Panc1 (cell line): ENCODE results near the gene DDIAS. TPM values are rescaled to one million over a fixed set of nuclear protein-coding genes. Genes with fewer than 3 reads are reported as not detected.
"Not testable (repeated sequence)": the region's sequence is repeated elsewhere in the genome, so short reads cannot be mapped to it uniquely, and the experiment has no call there.

ENCODE experiments used
- ATAC-seq: fragments of 200-7000 bp; cut with Tn5 transposase; 2 replicates; pipeline ENCODE4 v1.9.1; 2020; ENCODE audit warnings: mild to moderate bottlenecking, moderate library complexity
- BruUV-seq: library from RNA; stranded (reverse); fragments of 400-500 nt; replicated peaks from 2 replicates; lab custom pipeline; 2021; lab: Mats Ljungman, UMichigan
- CTCF ChIA-PET: fragments of 300-600 bp; sonication (Branson Sonifier 250); formaldehyde crosslinking; loops from one replicate; lab custom pipeline; 2022; ENCODE audit warnings: antibody characterized with exemption; lab: Charles Lee
- POLR2A ChIA-PET: fragments of 300-600 bp; sonication (Branson Sonifier 250); formaldehyde crosslinking; loops from one replicate; lab custom pipeline; 2022; ENCODE audit warnings: antibody characterized with exemption; lab: Charles Lee
- DNase-seq: peaks from one replicate; pipeline ENCODE4 v3.0.0-alpha.2; 2010; ENCODE audit warnings: low read depth, low spot score
- H3K27ac ChIP-seq: 2 replicates; pipeline ENCODE4 v1.5.1; 2011; ENCODE audit warnings: mild to moderate bottlenecking, low read length, inconsistent platforms
- H3K27me3 ChIP-seq: fragments of 200-500 bp; sonication (Bioruptor generic); 2 replicates; pipeline ENCODE4 v1.6.0; 2014; ENCODE audit warnings: low read length, inconsistent platforms; ENCODE audit not compliant: control insufficient read depth, insufficient read depth
- H3K36me3 ChIP-seq: fragments of 200-500 bp; sonication (Bioruptor generic); 2 replicates; pipeline ENCODE4 v1.5.1; 2014; ENCODE audit warnings: inconsistent platforms, mild to moderate bottlenecking, low read length, moderate library complexity; ENCODE audit not compliant: control insufficient read depth, insufficient read depth
- H3K4me1 ChIP-seq: 2 replicates; pipeline ENCODE4 v1.5.1; 2011; ENCODE audit warnings: inconsistent platforms, mild to moderate bottlenecking, low read length, moderate library complexity; ENCODE audit not compliant: control insufficient read depth, insufficient read depth
- H3K4me3 ChIP-seq, 2 experiments: 2 replicates each; pipeline ENCODE4 v1.5.1; 2011 to 2012; ENCODE audit warnings: low read depth in 2 of 2, low read length in 2 of 2, mild to moderate bottlenecking in 2 of 2, inconsistent platforms in 1 of 2, moderate library complexity in 1 of 2
- H3K9me3 ChIP-seq: fragments of 200-500 bp; sonication (Bioruptor generic); 2 replicates; pipeline ENCODE4 v1.5.1; 2014; ENCODE audit warnings: low read depth, mild to moderate bottlenecking, inconsistent platforms, low read length, moderate library complexity; ENCODE audit not compliant: control insufficient read depth, insufficient read depth
- POLR2AphosphoS5 ChIP-seq: IDR thresholded peaks from 2 replicates; pipeline ENCODE4 v1.6.1; 2012; ENCODE audit warnings: mild to moderate bottlenecking, low read depth, low read length, moderate library complexity
- REST ChIP-seq, 2 experiments: IDR thresholded peaks; 2 replicates each; pipeline ENCODE4 v1.6.1; 2011 to 2012; ENCODE audit warnings: low read depth in 2 of 2, control low read depth in 1 of 2, low read length in 1 of 2, mild to moderate bottlenecking in 1 of 2, moderate library complexity in 1 of 2; ENCODE audit not compliant: insufficient read depth in 1 of 2
- SIN3A ChIP-seq: IDR thresholded peaks from 2 replicates; pipeline ENCODE4 v1.6.1; 2012; ENCODE audit warnings: low read depth, mild to moderate bottlenecking, low read length, moderate library complexity, borderline replicate concordance; ENCODE audit not compliant: insufficient read depth
- TCF7L2 ChIP-seq: IDR thresholded peaks from 2 replicates; pipeline ENCODE4 v1.6.1; 2011; ENCODE audit warnings: mild to moderate bottlenecking, low read depth, low read length, inconsistent platforms
- in situ Hi-C: cut with HindIII; loops from 2 replicates; pipeline ENCODE4 v1.10.0; 2016; ENCODE audit warnings: low sequenced_read_pairs, low pct_unique_long_range_greater_than_20kb
- intact Hi-C: fragments of 100-400 bp; cut with micrococcal nuclease; formaldehyde crosslinking; loops from one replicate; pipeline ENCODE4 v1.10.0; 2022; ENCODE audit not compliant: unreplicated experiment
- total RNA-seq: library from RNA; stranded (reverse); gene quantifications from one replicate; pipeline ENCODE4 v1.2.1, GENCODE V29; 2021; ENCODE audit not compliant: unreplicated experiment
- TF ChIP-seq, protein P1 (sequence below): fragments of 450-650 bp; IDR thresholded peaks from 2 replicates; pipeline ENCODE4 v1.5.1; 2017; ENCODE audit warnings: mild to moderate bottlenecking

Gene DDIAS
- total RNA-seq, 1 experiment from 2014 or later = 22.9 TPM

DNA sequence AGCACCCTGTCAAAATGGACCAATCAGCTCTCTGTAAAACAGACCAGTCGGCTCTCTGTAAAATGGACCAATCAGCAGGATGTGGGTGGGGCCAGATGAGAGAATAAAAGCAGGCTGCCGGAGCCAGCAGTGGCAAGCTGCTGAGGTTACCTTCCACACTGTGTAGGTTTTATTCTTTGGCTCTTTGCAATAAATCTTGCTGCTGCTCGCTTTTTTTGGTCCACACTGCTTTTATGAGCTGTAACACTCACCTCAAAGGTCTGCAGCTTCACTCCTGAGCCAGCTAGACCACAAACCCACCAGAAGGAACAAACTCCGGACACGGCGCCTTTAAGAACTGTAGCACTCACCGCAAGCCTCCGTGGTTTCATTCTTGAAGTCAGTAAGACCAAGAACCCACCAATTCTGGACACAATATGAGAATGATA is 70.0 kb downstream of the DDIAS start:
- H3K36me3 ChIP-seq, in situ Hi-C loops, ATAC-seq, H3K27me3 ChIP-seq, CTCF ChIA-PET, intact Hi-C loops, H3K27ac ChIP-seq, H3K4me1 ChIP-seq, BruUV-seq, DNase-seq, H3K4me3 ChIP-seq, H3K9me3 ChIP-seq: not testable (repeated sequence)
- POLR2A ChIA-PET = interaction anchor here (0.6 kb wide), 1 partner anchor 16 kb away, joined by 14 read pairs; no protein-coding TSS in a partner anchor

GRCh38 chr11:82972103-82972502 is 70.6 kb downstream of the DDIAS start:
- intact Hi-C loops (no loop called here), in situ Hi-C loops (no loop called here)
- no peak for ATAC-seq
- H3K27me3 ChIP-seq = no peaks in the 10 kb centered on the region
- H3K9me3 ChIP-seq = no peaks in the 10 kb centered on the region
- no peaks in the 10 kb centered on the region for H3K4me1 ChIP-seq
- DNase-seq = no peak
- POLR2A ChIA-PET = no interaction called here
- H3K36me3 ChIP-seq = no peaks in the 10 kb centered on the region
- no peak for TF ChIP-seq SIN3A
- no peak for TF ChIP-seq TCF7L2
- TF ChIP-seq POLR2AphosphoS5 = no peak
- TF ChIP-seq, protein P1, sequence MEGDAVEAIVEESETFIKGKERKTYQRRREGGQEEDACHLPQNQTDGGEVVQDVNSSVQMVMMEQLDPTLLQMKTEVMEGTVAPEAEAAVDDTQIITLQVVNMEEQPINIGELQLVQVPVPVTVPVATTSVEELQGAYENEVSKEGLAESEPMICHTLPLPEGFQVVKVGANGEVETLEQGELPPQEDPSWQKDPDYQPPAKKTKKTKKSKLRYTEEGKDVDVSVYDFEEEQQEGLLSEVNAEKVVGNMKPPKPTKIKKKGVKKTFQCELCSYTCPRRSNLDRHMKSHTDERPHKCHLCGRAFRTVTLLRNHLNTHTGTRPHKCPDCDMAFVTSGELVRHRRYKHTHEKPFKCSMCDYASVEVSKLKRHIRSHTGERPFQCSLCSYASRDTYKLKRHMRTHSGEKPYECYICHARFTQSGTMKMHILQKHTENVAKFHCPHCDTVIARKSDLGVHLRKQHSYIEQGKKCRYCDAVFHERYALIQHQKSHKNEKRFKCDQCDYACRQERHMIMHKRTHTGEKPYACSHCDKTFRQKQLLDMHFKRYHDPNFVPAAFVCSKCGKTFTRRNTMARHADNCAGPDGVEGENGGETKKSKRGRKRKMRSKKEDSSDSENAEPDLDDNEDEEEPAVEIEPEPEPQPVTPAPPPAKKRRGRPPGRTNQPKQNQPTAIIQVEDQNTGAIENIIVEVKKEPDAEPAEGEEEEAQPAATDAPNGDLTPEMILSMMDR = no peak
- no peak for TF ChIP-seq REST (IDR thresholded peaks at IDR 0.05; ENCODE audit: insufficient read depth in 1 of 2, low read depth in 2 of 2, low read length in 1 of 2)
- BruUV-seq = no TSS peak
- H3K4me3 ChIP-seq = no peak overlapping the region
- CTCF ChIA-PET = no interaction called here
- H3K27ac ChIP-seq = no peak overlapping the region

DNA sequence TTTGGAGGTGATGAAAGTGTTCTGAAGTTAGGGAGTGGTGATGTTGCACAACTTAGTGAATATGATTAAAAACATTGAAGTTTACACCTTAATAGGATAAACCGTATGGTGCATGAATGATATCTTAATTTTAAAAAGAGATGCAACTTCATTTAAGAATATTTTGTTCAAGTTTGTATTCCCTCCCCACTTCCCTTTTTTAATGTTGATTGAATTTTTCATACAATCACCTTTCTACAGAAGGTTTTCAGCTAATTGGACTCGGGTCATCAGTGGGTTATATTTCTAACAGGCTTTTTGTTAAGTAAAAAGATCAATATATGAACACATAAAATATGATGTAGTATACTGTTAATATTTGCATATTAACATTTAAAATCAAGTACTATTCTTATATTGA is 72.6 kb downstream of the DDIAS start:
- H3K36me3 ChIP-seq = no peaks in the 10 kb centered on the region
- no peak overlapping the region for H3K4me3 ChIP-seq
- no peaks in the 10 kb centered on the region for H3K27me3 ChIP-seq
- DNase-seq (no peak), ATAC-seq (no peak)
- intact Hi-C loops (no loop called here), in situ Hi-C loops (no loop called here)
- H3K9me3 ChIP-seq = no peaks in the 10 kb centered on the region
- ChIA-PET CTCF (no interaction called here), POLR2A (no interaction called here)
- H3K4me1 ChIP-seq = no peaks in the 10 kb centered on the region
- TF ChIP-seq SIN3A = no peak
- no peak for TF ChIP-seq TCF7L2
- no peak for TF ChIP-seq POLR2AphosphoS5
- H3K27ac ChIP-seq = no peak overlapping the region
- no TSS peak for BruUV-seq
